Chondrocyte (in vitro differentiated cells): Measurements from ENCODE around the gene YIPF5. TPM values are rescaled to one million over a fixed set of nuclear protein-coding genes. Genes with fewer than 3 reads are reported as not detected.

ENCODE experiments used
- DNase-seq: peaks from one replicate; pipeline ENCODE4 v3.0.0; 2021; ENCODE audit warnings: mixed read lengths, low spot score
- H3K27ac Mint-ChIP-seq: one replicate; pipeline ENCODE4 v1.8.0; 2021; ENCODE audit warnings: mild to moderate bottlenecking, moderate library complexity, mixed read lengths; ENCODE audit not compliant: unreplicated experiment
- H3K27me3 Mint-ChIP-seq: 2 replicates; pipeline ENCODE4 v1.8.0; 2021; ENCODE audit warnings: low read depth, mixed read lengths
- H3K36me3 Mint-ChIP-seq: 2 replicates; pipeline ENCODE4 v1.8.0; 2021; ENCODE audit warnings: low read depth, mixed read lengths
- H3K4me1 Mint-ChIP-seq: 2 replicates; pipeline ENCODE4 v1.8.0; 2021; ENCODE audit warnings: low read depth, mild to moderate bottlenecking, mixed read lengths
- H3K4me3 Mint-ChIP-seq: one replicate; pipeline ENCODE4 v1.8.0; 2021; ENCODE audit warnings: mild to moderate bottlenecking, moderate library complexity, mixed read lengths; ENCODE audit not compliant: unreplicated experiment
- H3K9me3 Mint-ChIP-seq: 2 replicates; pipeline ENCODE4 v1.8.0; 2021; ENCODE audit warnings: low read depth, mixed read lengths
- CTCF ChIP-seq: fragments of 200-600 bp; sonication (generic); IDR thresholded peaks from 2 replicates; pipeline ENCODE4 v1.5.0; 2021; ENCODE audit warnings: antibody characterized with exemption, mild to moderate bottlenecking, moderate library complexity
- total RNA-seq: library from RNA; stranded (reverse); gene quantifications from 3 replicates; pipeline ENCODE4 v1.2.1, GENCODE V29; 2021

The YIPF5 gene
- total RNA-seq, 1 donor from 2014 or later, result 113 TPM

DNA sequence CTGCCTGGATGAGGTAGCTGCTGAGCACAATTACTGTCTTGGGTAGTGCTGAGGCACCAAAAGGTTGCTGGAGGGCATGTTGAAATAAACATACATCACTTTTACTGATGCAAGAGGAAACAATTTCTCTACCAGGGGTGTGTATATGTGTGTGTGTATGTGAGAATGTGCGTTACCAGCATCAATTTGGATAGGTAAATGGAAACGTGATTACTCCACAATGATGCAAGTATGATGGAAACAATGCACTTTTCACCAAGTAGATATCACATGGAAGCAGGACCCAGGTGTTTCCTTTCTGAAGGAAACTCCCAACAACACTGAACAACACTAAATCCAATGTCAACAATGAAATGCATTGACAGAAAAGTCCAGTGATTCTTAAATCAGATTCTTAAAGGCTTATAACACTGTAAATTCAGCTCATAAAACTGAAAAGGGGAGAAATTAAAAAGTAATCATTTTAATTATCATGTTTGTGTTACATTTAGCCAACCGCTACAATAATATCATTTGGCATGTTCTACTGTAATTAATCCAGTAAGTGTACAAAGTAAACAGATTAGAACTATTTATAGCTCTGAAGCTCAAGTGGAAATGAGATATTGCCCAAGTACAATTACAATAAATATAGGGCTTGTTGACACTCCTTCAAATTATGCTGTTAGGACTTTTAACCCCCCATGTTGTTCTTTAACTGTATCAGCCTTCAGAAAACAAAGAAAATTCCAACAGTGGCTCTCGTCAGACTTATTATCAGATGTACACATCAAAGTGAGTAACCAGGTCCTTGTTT, 25.3 kb downstream of the YIPF5 start:
- peaks cover 3% of the 10 kb centered on the region for H3K27me3 Mint-ChIP-seq
- no peak for TF ChIP-seq CTCF
- peaks cover 5% of the 10 kb centered on the region for H3K4me1 Mint-ChIP-seq
- H3K9me3 Mint-ChIP-seq, result no peaks in the 10 kb centered on the region
- no peak overlapping the region for H3K27ac Mint-ChIP-seq
- H3K36me3 Mint-ChIP-seq, result no peaks in the 10 kb centered on the region
- no peak overlapping the region for H3K4me3 Mint-ChIP-seq
- no peak for DNase-seq

GRCh38 chr5:144143625-144144024, 26.8 kb downstream of the YIPF5 start:
- Mint-ChIP-seq H3K27ac (no peak overlapping the region), H3K27me3 (peaks cover 3% of the 10 kb centered on the region), H3K4me3 (no peak overlapping the region), H3K36me3 (no peaks in the 10 kb centered on the region), H3K4me1 (peaks cover 17% of the 10 kb centered on the region), H3K9me3 (no peaks in the 10 kb centered on the region)
- no peak for DNase-seq
- no peak for TF ChIP-seq CTCF

- Mint-ChIP-seq H3K4me1 (peaks cover 17% of the 10 kb centered on the region), H3K27me3 (peaks cover 3% of the 10 kb centered on the region), H3K27ac (no peak overlapping the region), H3K4me3 (no peak overlapping the region), H3K36me3 (no peaks in the 10 kb centered on the region), H3K9me3 (no peaks in the 10 kb centered on the region)
- no peak for TF ChIP-seq CTCF
- no peak for DNase-seq
These were observed 27.7 kb downstream of the YIPF5 start for GRCh38 chr5:144142824-144143162.

GRCh38 chr5:144142139-144142823, 28.2 kb downstream of the YIPF5 start:
- Mint-ChIP-seq H3K27ac (no peak overlapping the region), H3K9me3 (no peaks in the 10 kb centered on the region)

More at GRCh38 chr5:144142139-144142823, 28.2 kb downstream of the YIPF5 start:
- Mint-ChIP-seq H3K4me1 (peaks cover 17% of the 10 kb centered on the region), H3K27me3 (peaks cover 3% of the 10 kb centered on the region), H3K36me3 (no peaks in the 10 kb centered on the region), H3K4me3 (no peak overlapping the region)
- peak; percentile 93 for TF ChIP-seq CTCF
- no peak for DNase-seq
